HG03442 (cell line): Measurements from ENCODE around the gene OPA1.

Experiments
- ATAC-seq: cut with Tn5 transposase; IDR thresholded peaks from one replicate; pipeline ENCODE4 v1.9.1; 2021; ENCODE audit warnings: mild to moderate bottlenecking, moderate library complexity; ENCODE audit not compliant: unreplicated experiment

The OPA1 gene

GRCh38 chr3:193704431-193704830 is 111.4 kb downstream of the OPA1 start:
- ATAC-seq = no peak

DNA sequence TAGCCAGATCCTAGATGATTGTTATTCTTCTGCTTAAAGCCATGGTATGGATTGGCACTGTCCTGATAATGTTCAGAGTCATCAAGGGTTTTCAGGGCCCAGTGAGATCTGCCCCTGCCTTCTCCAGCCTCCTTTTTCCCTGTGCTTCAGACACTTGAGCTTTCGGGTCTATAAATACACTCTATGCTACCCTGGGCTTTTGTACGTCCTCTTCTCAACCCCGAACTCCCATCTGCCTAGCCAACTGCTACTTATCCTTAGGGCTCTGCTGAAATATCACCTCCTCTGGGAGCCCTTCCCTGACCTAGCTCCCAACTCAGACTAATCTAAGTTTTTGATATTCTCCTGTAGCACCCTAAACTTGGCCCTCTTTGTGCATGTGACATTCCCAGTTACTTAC is 115.3 kb downstream of the OPA1 start:
- ATAC-seq = no peak

GRCh38 chr3:193710286-193711165 is 117.5 kb downstream of the OPA1 start:
- ATAC-seq = no peak

GRCh38 chr3:193711166-193711485 is 118.1 kb downstream of the OPA1 start:
- ATAC-seq = no peak

DNA sequence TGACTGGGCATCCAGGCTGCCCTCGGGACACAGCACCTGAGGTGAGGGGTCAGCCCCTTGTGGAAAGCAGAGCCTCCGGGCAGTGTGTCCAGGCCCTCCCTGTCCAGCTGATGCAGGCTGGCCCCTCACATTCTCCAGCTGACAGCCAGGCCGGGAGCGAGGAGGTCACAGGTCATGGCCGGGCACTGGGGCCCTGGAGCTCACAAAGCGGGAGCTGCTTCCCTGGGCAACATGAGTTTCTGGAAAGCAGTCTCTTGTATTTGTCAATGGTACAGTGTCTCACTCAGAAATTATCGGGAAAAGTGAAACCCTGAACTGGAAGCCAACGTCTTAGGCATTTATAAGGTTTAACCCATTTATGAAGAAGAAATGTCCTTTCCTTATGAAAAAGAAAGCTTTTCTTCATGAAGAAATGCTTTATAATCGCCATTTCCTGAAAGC is 118.5 kb downstream of the OPA1 start:
- ATAC-seq = no peak

- ATAC-seq = no peak
Observed at GRCh38 chr3:193711964-193712598, 119.1 kb downstream of the OPA1 start.

DNA sequence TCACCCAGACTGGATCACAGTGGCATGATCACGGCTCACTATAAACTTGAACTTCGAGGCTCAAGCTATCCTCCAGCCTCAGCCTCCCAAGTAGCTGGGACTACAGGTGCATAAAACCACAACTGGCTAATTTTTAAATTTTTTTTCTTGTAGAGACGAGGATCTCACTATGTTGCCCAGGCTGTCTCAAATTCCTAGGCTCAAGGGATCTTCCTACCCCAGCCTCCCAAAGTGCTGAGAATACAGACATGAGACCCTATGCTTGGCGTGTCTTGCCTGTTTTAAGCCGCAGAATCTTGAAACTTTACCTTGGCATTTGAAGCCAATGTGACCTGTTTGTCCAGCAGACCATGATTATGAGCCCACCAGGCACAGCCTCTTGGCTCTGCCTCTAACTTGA is 119.9 kb downstream of the OPA1 start:
- ATAC-seq = no peak

GRCh38 chr3:193714523-193715137 is 121.6 kb downstream of the OPA1 start:
- no peak for ATAC-seq

DNA sequence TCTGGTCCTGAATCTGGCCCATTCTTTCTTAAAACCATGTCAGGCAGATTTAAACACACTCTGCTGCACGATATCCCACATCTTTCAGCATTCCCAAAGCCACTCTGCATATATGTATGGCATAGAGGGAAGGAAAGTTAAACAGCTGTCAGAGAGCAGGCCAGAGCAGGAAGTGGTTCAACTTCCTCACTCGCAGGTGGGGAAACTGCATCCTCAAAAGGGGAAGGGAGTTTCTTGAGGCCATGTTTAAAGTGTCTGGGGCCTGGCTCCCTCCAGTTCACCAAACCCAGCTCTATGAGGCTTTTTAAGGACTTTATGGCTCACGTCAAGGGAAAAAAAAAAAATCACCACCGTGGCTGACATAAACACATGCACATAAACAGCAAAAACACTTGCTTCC is 123.1 kb downstream of the OPA1 start:
- ATAC-seq = no peak

DNA sequence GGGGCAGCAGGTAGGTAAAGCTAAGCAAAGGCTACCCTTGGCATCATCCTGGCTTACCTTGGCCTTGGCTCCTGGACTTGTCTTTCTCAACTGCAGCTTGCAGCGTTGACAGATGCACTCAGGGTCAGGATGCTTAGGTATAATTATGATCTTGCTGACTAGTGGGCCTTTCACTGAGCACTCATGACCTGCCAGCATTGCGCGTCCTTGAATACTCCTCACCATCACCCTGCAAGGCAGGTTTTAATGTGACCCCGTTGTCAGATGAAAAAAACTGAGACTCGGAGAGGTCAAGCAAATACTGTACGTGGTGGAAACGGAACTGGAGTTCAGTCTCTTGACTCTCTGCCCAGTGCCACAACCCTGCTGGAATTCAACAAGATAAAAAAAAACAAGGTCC is 126.7 kb downstream of the OPA1 start:
- ATAC-seq = no peak

DNA sequence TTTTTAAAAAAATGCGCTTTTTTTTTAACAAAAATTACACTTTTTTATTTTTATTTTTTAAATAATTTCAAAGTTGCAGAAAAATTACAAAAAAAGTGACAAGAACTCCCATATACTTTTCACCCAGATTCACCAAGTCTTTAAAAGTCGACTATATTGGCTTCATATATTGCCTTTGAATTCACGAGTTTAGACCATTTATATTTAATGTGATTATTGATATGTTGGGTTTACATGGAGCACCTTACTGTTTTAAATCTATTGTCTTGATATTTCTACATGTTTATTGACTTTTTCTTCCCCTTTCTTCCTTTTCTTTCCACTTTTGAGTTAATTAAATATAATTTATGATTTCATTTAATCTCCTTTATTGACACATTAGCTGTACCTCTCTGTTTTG is 127.2 kb downstream of the OPA1 start:
- ATAC-seq = no peak

DNA sequence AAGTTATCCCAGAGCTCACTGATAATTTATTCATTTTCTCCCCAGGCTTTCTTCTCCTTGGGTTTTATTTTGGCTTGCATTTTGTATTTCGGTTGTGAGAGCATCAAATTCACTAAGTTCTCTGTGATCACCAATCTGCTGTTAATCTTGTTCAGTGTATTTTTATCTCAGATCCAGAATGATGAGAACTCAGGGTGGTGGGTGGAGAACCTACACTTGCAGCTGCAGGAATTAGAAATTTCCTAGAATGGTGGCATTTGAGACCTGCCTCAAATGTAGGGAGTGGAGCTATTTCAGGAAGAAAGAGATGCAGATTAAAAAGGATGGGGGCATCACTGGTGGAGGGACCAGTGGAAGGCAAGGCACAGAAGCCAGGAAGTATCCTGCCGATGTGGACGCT is 129.6 kb downstream of the OPA1 start:
- no peak for ATAC-seq

DNA sequence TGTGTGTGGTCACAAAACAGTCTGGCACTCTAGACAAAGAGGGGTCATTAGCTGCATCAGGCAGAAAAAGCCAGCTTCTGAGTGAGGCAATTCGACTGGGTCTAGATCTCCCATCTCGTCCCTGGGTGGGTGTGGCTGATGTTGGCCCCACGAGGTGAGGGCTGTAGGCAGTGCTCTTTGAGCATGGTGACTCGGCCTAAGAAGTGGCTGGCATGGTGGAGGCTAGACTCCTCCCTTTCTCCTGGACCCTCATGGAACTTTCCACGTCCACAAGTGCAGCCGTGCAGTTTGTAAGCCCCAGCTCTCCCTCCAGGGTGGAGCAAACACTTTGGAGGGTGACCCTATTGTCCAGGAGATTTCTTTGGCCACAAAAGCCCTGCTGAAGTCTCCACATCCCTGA is 134.1 kb downstream of the OPA1 start:
- no peak for ATAC-seq

- no peak for ATAC-seq
Observed at GRCh38 chr3:193728429-193729087, 135.6 kb downstream of the OPA1 start.

- no peak for ATAC-seq
Observed at GRCh38 chr3:193729088-193729465, 136.1 kb downstream of the OPA1 start.

DNA sequence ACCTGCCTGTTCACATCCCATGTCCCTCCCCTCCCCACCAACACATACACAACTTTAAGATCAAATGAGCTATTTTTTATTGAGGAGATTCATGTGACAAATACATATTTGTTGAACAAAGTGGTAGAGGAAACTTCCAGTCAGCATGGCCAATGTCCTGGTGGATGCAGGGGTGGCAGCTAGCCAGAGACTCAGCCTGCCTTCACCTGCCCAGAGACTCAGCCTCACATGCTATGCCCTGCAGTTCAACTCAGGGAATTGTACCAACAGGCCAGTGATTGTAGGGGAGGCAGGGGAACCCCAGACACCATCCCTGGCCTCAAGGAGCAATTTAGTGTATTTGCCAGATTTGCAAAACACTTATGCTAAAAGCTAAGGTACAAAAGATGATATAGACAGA is 136.6 kb downstream of the OPA1 start:
- no peak for ATAC-seq

- ATAC-seq = no peak
Observed at GRCh38 chr3:193730511-193730910, 137.5 kb downstream of the OPA1 start.

GRCh38 chr3:193730976-193731375 is 138.0 kb downstream of the OPA1 start:
- no peak for ATAC-seq

DNA sequence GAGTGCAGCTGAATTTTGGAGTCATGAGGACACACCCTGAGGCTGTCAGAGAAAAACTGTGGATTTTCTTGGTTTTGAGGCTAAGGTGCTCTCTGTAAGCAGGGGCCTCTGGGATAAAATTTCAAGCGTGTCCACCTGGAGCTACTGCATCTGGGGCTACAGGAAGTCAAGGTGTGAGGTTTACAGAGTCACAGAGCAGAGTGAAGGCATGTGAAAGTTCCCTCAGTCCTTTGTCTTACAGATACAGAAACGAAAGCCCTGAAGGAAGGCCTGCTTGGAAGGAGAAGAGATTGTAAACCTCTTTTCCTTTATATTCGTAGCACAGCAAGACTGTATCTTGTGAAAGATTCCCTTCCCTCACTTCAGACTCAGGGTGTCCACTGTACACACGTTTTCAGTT is 138.6 kb downstream of the OPA1 start:
- ATAC-seq = no peak

DNA sequence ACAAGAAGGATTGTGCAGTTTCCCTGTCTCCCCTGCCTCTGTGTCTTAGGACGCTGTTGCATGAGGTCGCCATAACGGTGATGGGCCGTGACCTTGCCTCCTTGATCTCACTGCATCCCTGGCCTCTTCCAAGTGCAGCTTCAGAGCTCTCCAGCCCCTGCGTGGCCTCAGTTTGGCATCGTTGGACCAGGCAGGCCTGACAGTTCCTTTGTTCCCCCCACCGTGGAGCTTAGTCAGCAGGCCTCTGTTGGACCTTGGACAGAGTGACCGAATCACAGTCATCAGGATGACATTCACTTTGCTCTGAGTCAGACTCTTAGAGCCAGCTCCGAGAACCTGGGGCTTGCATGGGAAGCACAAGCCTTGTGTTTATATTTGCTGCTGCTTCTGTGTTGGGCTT is 139.4 kb downstream of the OPA1 start:
- no peak for ATAC-seq

DNA sequence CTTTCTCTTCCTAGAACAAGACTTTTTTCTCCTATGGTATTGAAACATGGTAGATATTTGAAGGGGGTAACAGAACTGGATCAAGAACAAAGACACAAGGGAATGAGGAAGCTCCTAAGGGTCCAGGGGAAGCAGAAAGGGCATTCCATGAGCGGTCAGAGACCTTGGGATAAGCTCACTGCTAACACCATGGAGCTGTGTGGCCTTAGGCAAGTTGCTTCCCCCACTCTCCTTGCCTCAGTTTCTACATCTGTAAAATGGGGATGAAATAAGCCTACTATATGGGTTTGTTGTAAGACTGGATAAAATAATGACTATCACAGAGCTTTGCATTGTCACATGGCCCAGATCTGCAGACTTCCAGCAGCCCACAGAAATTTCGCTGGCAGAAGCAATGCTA is 139.8 kb downstream of the OPA1 start:
- no peak for ATAC-seq
